Upper lobe of left lung (tissue), 6 donors: ENCODE data around the gene SERPINB6. TPM values are rescaled to one million over a fixed set of nuclear protein-coding genes. Genes with fewer than 3 reads are reported as not detected.

Experiments used
- ATAC-seq, 2 donors: fragments of 200-7000 bp; cut with Tn5 transposase; one replicate each; pipeline ENCODE4 v1.9.1; 2022; ENCODE audit warnings: mild to moderate bottlenecking in 2 of 2, moderate library complexity in 2 of 2; ENCODE audit not compliant: low FRiP score in 2 of 2
- DNase-seq, 2 donors: peaks; one replicate each; pipeline ENCODE4 v3.0.0-alpha.2; 2019 to 2020
- H3K27ac ChIP-seq, 4 donors: fragments of 200-600 bp; sonication (generic); one replicate each; pipeline ENCODE4 v1.5.1; 2016 to 2019
- H3K27me3 ChIP-seq, 4 donors: fragments of 200-600 bp; sonication (generic); one replicate each; pipeline ENCODE4 v1.5.1; 2017 to 2019
- H3K36me3 ChIP-seq, 4 donors: fragments of 200-600 bp; sonication (generic); one replicate each; pipeline ENCODE4 v1.5.1; 2016 to 2019
- H3K4me1 ChIP-seq, 4 donors: fragments of 200-600 bp; sonication (generic); one replicate each; pipeline ENCODE4 v1.5.1; 2018 to 2019
- H3K4me3 ChIP-seq, 4 donors: fragments of 200-600 bp; sonication (generic); one replicate each; pipeline ENCODE4 v1.5.1; 2017 to 2019; ENCODE audit warnings: mild to moderate bottlenecking in 2 of 4, moderate library complexity in 1 of 4
- H3K9me3 ChIP-seq, 4 donors: fragments of 200-600 bp; sonication (generic); one replicate each; pipeline ENCODE4 v1.5.1; 2018 to 2019
- CTCF ChIP-seq, 6 experiments: fragments of 450-650 bp in 4 of 6; fragments of 200-600 bp in 2 of 6; sonication (generic) in 2 of 6; IDR thresholded peaks; one replicate each; pipeline ENCODE4 v1.5.1; 2016 to 2019; ENCODE audit warnings: antibody characterized with exemption in 6 of 6
- EP300 ChIP-seq, 4 donors: sonication (generic); formaldehyde crosslinking; IDR thresholded peaks; one replicate each; pipeline ENCODE4 v1.5.1; 2017; ENCODE audit warnings: antibody characterized with exemption in 4 of 4, control low read depth in 2 of 4
- POLR2A ChIP-seq, 4 donors: fragments of 450-650 bp; IDR thresholded peaks; one replicate each; pipeline ENCODE4 v1.5.1; 2016 to 2017; ENCODE audit warnings: antibody characterized with exemption in 4 of 4, mild to moderate bottlenecking in 2 of 4
- POLR2AphosphoS5 ChIP-seq, 2 donors: sonication (generic); formaldehyde crosslinking; IDR thresholded peaks; one replicate each; pipeline ENCODE4 v1.5.1; 2017; ENCODE audit warnings: antibody characterized with exemption in 2 of 2
- WGBS, 2 donors: methylation state at CpG; one replicate each; pipeline ENCODE4 v1.1.5; 2017 to 2018; 5-methylcytosine and 5-hydroxymethylcytosine counted together
- total RNA-seq, 6 donors: library from RNA; depleted of rRNA in 4 of 6; stranded (reverse); fragments of >200 nt in 4 of 6; gene quantifications; one replicate each; pipeline versions ENCODE4 v1.1.0 to v1.2.1, GENCODE V29; 2016 to 2021
- donor health status: DM: no; HTN: no; CAD: no; lungs with moderate emphysema.
- donor health status: DM: no; HTN: yes; CAD: no; lungs with severe emphysema.

The SERPINB6 gene
- total RNA-seq, 6 donors from 2014 or later = 133 to 181 (median 150) TPM

GRCh38 chr6:2967936-2968335 lies 3.4 kb downstream of the SERPINB6 start:
- ATAC-seq (no peak), DNase-seq (no peak)
- WGBS, 2 donors = 91 to 95% methylated on average over 7 of the region's 7 CpGs
- TF ChIP-seq POLR2AphosphoS5 (IDR thresholded peaks at IDR 0.05) (no peak), CTCF (IDR thresholded peaks at IDR 0.05) (no peak), POLR2A (IDR thresholded peaks at IDR 0.05) (no peak), EP300 (IDR thresholded peaks at IDR 0.05) (no peak)
- H3K4me3 ChIP-seq = no peak overlapping the region
- no peaks in the 10 kb centered on the region for H3K9me3 ChIP-seq
- H3K36me3 ChIP-seq = peaks cover 0 to 7% (median 0%) of the 10 kb centered on the region in 4 donors
- H3K27ac ChIP-seq = peak overlapping the region in 2 of 4 donors; percentile 27 to 98
- peaks cover 22 to 39% (median 35%) of the 10 kb centered on the region in 4 donors for H3K4me1 ChIP-seq
- no peaks in the 10 kb centered on the region for H3K27me3 ChIP-seq

DNA sequence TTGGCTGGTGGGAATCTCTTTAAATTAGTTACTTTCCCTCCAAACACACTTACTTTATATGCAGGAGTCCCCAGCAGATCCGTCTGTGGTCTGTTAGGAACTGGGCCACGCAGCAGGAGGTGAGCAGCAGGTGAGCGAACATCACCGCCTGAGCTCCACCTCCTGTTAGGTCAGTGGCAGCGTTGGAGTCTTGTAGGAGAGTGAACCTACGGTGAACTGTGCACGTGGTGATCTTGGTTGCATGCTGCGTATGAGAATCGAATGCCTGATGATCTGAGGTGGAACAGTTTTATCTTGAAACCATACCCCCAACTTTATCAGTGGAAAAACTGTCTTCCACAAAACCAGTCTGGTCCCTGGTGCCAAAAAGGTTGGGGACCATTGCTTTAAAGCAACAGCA lies 5.0 kb downstream of the SERPINB6 start:
- TF ChIP-seq CTCF (IDR thresholded peaks at IDR 0.05) = no peak
- no peak for TF ChIP-seq POLR2A (IDR thresholded peaks at IDR 0.05)
- TF ChIP-seq EP300 (IDR thresholded peaks at IDR 0.05) = no peak
- TF ChIP-seq POLR2AphosphoS5 (IDR thresholded peaks at IDR 0.05) = no peak
- H3K27ac ChIP-seq = peak overlapping the region in 2 of 4 donors; percentile 55 to 98
- no peak overlapping the region for H3K4me3 ChIP-seq
- DNase-seq (no peak), ATAC-seq (no peak)
- H3K9me3 ChIP-seq = no peaks in the 10 kb centered on the region
- WGBS, 2 donors = 80% methylated on average over 9 of the region's 9 CpGs
- H3K27me3 ChIP-seq = no peaks in the 10 kb centered on the region
- H3K36me3 ChIP-seq = peaks cover 0 to 7% (median 0%) of the 10 kb centered on the region in 4 donors
- H3K4me1 ChIP-seq = peaks cover 38 to 49% (median 42%) of the 10 kb centered on the region in 4 donors

- Histone ChIP-seq H3K36me3 (peaks cover 0 to 7% (median 0%) of the 10 kb centered on the region in 4 donors), H3K27me3 (no peaks in the 10 kb centered on the region), H3K4me1 (peaks cover 46 to 59% (median 49%) of the 10 kb centered on the region in 4 donors), H3K4me3 (no peak overlapping the region), H3K9me3 (no peaks in the 10 kb centered on the region), H3K27ac (no peak overlapping the region)
- TF ChIP-seq CTCF (IDR thresholded peaks at IDR 0.05) (no peak), EP300 (IDR thresholded peaks at IDR 0.05) (no peak), POLR2A (IDR thresholded peaks at IDR 0.05) (no peak), POLR2AphosphoS5 (IDR thresholded peaks at IDR 0.05) (no peak)
- ATAC-seq = no peak
- no peak for DNase-seq
- 86 to 91% methylated on average over 17 of the region's 17 CpGs for WGBS, 2 donors
Observed at GRCh38 chr6:2964793-2965505, 6.4 kb downstream of the SERPINB6 start.

DNA sequence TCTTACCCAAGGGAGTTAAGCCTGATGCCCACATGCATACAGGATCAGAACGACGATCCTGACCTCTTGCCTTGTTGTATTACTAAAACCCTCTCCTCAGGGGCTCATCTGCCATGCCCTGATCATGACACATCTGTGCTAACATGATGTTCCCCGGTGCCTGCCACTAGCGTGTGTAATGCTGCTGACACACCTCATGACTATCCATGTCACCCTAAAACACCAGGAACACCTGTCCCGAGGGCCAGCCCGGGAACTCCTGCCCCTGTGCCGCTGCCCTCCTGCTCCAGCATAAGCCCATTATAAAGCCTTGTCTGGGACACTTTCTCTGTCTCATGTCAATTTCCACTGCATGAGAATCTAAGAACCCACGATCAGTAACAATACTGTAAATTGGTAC lies 7.6 kb downstream of the SERPINB6 start:
- DNase-seq (peak in 1 of 2 donors; percentile 44), ATAC-seq (no peak)
- WGBS, 2 donors = 97 to 98% methylated on average over 8 of the region's 8 CpGs
- Histone ChIP-seq H3K36me3 (peaks cover 0 to 7% (median 0%) of the 10 kb centered on the region in 4 donors), H3K9me3 (no peaks in the 10 kb centered on the region), H3K27me3 (no peaks in the 10 kb centered on the region), H3K27ac (peak overlapping the region in 2 of 4 donors; percentile 82 to 84), H3K4me1 (peaks cover 48 to 65% (median 53%) of the 10 kb centered on the region in 4 donors), H3K4me3 (no peak overlapping the region)
- TF ChIP-seq POLR2A (IDR thresholded peaks at IDR 0.05) (no peak), CTCF (IDR thresholded peaks at IDR 0.05) (no peak), EP300 (IDR thresholded peaks at IDR 0.05) (no peak), POLR2AphosphoS5 (IDR thresholded peaks at IDR 0.05) (no peak)
